CD8-positive, alpha-beta memory T cell (primary cell): Measurements from ENCODE around the gene STAG3. TPM values are rescaled to one million over a fixed set of nuclear protein-coding genes. Genes with fewer than 3 reads are reported as not detected.
"Not testable (repeated sequence)": the region's sequence is repeated elsewhere in the genome, so short reads cannot be mapped to it uniquely, and the experiment has no call there.

Experiments used
- CTCF ChIA-PET: fragments of 350-600 bp; sonication (Branson Sonifier 250); formaldehyde crosslinking; loops from one replicate; lab custom pipeline; 2021; ENCODE audit warnings: antibody characterized with exemption; lab: Charles Lee
- POLR2A ChIA-PET: fragments of 350-600 bp; sonication (Branson Sonifier 250); formaldehyde crosslinking; loops from one replicate; lab custom pipeline; 2021; ENCODE audit warnings: antibody characterized with exemption; lab: Charles Lee
- DNase-seq, 5 donors: peaks; one replicate each; pipeline versions ENCODE4 v3.0.0 to v3.0.0-alpha.2; 2020 to 2022; ENCODE audit warnings: mixed read lengths in 1 of 5
- H3K27ac ChIP-seq: one replicate; pipeline ENCODE4 v1.7.0; 2013; ENCODE audit warnings: low read depth, mild to moderate bottlenecking, low read length, moderate library complexity
- H3K27me3 ChIP-seq: 2 replicates; pipeline ENCODE4 v1.7.0; 2013; ENCODE audit warnings: low read length, mild to moderate bottlenecking; ENCODE audit not compliant: insufficient read depth, poor library complexity, severe bottlenecking
- H3K36me3 ChIP-seq: 2 replicates; pipeline ENCODE4 v1.7.0; 2013; ENCODE audit warnings: mild to moderate bottlenecking, low read length, moderate library complexity; ENCODE audit not compliant: insufficient read depth
- H3K4me1 ChIP-seq: 2 replicates; pipeline ENCODE4 v1.7.0; 2013; ENCODE audit warnings: mild to moderate bottlenecking, low read length, moderate library complexity; ENCODE audit not compliant: insufficient read depth
- H3K4me3 ChIP-seq: 2 replicates; pipeline ENCODE4 v1.7.0; 2013; ENCODE audit warnings: mild to moderate bottlenecking, low read length
- H3K9me3 ChIP-seq: 2 replicates; pipeline ENCODE4 v1.7.0; 2013; ENCODE audit warnings: mild to moderate bottlenecking, low read length
- H3K27ac Mint-ChIP-seq, 8 donors: one replicate each; pipeline ENCODE4 v1.8.0; 2020 to 2021; ENCODE audit warnings: mixed read lengths in 8 of 8, mild to moderate bottlenecking in 6 of 8, inconsistent platforms in 3 of 8, moderate library complexity in 3 of 8
- H3K27me3 Mint-ChIP-seq, 2 donors: one replicate each; pipeline ENCODE4 v1.8.0; 2020 to 2021; ENCODE audit warnings: mixed read lengths in 2 of 2, mild to moderate bottlenecking in 1 of 2, moderate library complexity in 1 of 2
- H3K36me3 Mint-ChIP-seq, 3 donors: one replicate each; pipeline ENCODE4 v1.8.0; 2020 to 2021; ENCODE audit warnings: mixed read lengths in 3 of 3, inconsistent platforms in 1 of 3, mild to moderate bottlenecking in 1 of 3
- H3K4me1 Mint-ChIP-seq, 3 donors: one replicate each; pipeline ENCODE4 v1.8.0; 2020 to 2021; ENCODE audit warnings: mixed read lengths in 3 of 3, inconsistent platforms in 1 of 3, mild to moderate bottlenecking in 1 of 3
- H3K4me3 Mint-ChIP-seq, 7 donors: one replicate each; pipeline ENCODE4 v1.8.0; 2020 to 2021; ENCODE audit warnings: mixed read lengths in 7 of 7, mild to moderate bottlenecking in 6 of 7, moderate library complexity in 4 of 7, inconsistent platforms in 2 of 7
- H3K9me3 Mint-ChIP-seq, 5 donors: one replicate each; pipeline ENCODE4 v1.8.0; 2020 to 2022; ENCODE audit warnings: mixed read lengths in 5 of 5, mild to moderate bottlenecking in 3 of 5, moderate library complexity in 2 of 5, inconsistent platforms in 1 of 5
- polyA plus RNA-seq: library from polyadenylated mRNA; unstranded; fragments of 300-500 nt; fragmentation: Illumina TruSeq; gene quantifications from one replicate; pipeline ENCODE4 v1.2.3, GENCODE V29; 2021
- total RNA-seq, 2 experiments: library from RNA; stranded (reverse); gene quantifications; one replicate each; pipeline ENCODE4 v1.2.3, GENCODE V29; 2021

Gene STAG3
- total and polyA plus RNA-seq, 3 experiments from 2014 or later, result 1.5 to 5.1 (median 5.0) TPM

DNA sequence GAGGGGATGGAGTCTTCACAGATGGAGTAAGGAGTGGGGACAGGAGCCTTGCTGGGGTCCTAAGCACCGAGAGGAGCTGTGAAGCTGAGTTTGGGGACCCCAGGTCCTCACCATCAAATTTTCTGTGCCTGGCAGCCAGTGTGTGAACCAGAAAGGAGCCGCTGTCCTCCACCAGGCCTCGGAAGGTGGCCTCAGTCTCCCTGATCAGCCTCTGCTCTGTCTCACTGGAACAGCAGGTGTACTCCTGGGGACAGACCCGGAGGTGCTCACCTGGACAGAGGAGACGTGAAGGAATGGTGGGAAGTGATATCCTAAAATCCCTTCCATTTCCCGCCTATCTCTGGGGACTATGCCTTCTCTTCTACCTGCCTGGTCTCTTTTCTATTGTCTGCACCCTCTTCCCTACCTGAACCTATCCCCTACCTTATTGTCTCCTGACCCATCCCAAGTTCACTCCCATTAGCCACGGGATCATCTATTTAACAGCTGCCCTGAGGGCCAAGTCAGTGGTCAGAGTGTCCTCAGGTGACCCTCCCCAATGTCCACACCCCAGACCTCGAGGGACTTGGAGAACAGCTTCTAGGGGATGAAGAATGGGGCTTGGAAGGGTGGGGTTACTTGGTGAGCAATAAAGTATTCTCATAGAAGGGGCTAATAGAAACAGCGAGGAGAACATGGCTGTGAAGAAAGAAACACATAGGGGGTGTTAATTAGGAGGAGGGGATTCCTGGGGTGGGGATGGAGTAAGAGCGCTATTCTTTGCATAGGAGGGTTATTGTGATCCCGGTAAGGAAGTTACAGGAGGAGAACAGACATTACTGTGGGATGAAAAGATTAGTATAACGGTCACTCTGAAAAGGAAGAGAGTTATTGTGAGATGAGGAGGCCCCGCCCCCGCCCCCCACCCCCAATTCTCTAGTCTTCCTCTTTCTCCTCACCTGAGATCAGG is 1.3 kb upstream of the STAG3 start:
- H3K27ac Mint-ChIP-seq, result peak overlapping the region in 7 of 8 donors; percentile 2 to 68 (median 22)
- H3K4me1 ChIP-seq, result peaks cover 32% of the 10 kb centered on the region
- peaks cover 24 to 36% (median 29%) of the 10 kb centered on the region in 3 donors for H3K4me1 Mint-ChIP-seq

DNA sequence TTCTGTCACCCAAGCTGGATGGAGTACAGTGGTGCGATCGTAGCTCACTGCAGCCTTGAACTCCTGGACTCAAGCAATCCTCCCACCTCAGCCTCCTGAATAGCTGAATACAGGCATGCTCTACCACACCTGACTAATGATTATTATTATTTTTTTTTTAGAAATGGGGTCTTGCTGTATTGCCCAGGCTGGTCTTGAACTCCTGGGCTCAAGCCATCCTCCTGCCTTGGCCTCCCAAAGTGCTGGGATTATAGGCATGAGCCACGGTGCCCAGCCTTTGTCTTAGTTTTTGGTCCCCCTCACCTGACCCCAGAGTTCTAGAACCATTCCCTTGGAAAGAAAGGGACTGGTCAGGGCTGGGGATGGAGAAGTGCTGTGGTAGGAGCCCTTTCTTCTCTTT is 2.4 kb downstream of the STAG3 start:
- H3K27me3 Mint-ChIP-seq, DNase-seq: not testable (repeated sequence)
- POLR2A ChIA-PET, result interaction anchor here (0.7 to 1.4 kb wide), 2 partner anchors 46 to 49 kb away, joined by 3 to 8 read pairs; no protein-coding TSS in a partner anchor

More for the DNA sequence above, 1.3 kb upstream of the STAG3 start:
- Histone ChIP-seq H3K36me3 (no peaks in the 10 kb centered on the region), H3K27me3 (no peaks in the 10 kb centered on the region), H3K4me3 (peak overlapping the region; percentile 74), H3K27ac (no peak overlapping the region), H3K9me3 (no peaks in the 10 kb centered on the region)
- ChIA-PET CTCF (interaction anchor here (0.7 to 1.8 kb wide), 6 partner anchors 9 to 231 kb away, joined by 3 to 7 read pairs (median 4); no protein-coding TSS in a partner anchor), POLR2A (interaction anchor here (0.5 to 3.1 kb wide), 6 partner anchors 9 to 253 kb away, joined by 3 to 18 read pairs (median 5); partner anchors contain the start of genes GAL3ST4, LAMTOR4 and ZCWPW1)
- H3K9me3 Mint-ChIP-seq, result no peaks in the 10 kb centered on the region
- no peaks in the 10 kb centered on the region for H3K36me3 Mint-ChIP-seq
- H3K4me3 Mint-ChIP-seq, result peak overlapping the region; percentile 44 to 92 (median 74)
- peaks cover 0 to 6% of the 10 kb centered on the region in 2 donors for H3K27me3 Mint-ChIP-seq
- no peak for DNase-seq

GRCh38 chr7:100182616-100183015 is 4.9 kb downstream of the STAG3 start:
- H3K4me3 ChIP-seq, H3K36me3 ChIP-seq, H3K9me3 ChIP-seq, H3K27me3 ChIP-seq, H3K36me3 Mint-ChIP-seq, H3K27ac ChIP-seq, POLR2A ChIA-PET, H3K27me3 Mint-ChIP-seq, H3K9me3 Mint-ChIP-seq: not testable (repeated sequence)
- DNase-seq, result peak in 1 of 5 donors; percentile 31
- peak overlapping the region in 4 of 7 donors; percentile 49 to 65 (median 60) for H3K4me3 Mint-ChIP-seq
- peaks cover 25 to 37% (median 35%) of the 10 kb centered on the region in 3 donors for H3K4me1 Mint-ChIP-seq
- H3K4me1 ChIP-seq, result peaks cover 21% of the 10 kb centered on the region
- peak overlapping the region in 5 of 8 donors; percentile 8 to 83 (median 68) for H3K27ac Mint-ChIP-seq
- CTCF ChIA-PET, result interaction anchor here (1.9 kb wide), 1 partner anchor 17 kb away, joined by 4 read pairs; no protein-coding TSS in a partner anchor

More for the DNA sequence above, 2.4 kb downstream of the STAG3 start:
- Mint-ChIP-seq H3K4me3 (peak overlapping the region in 2 of 7 donors; percentile 19 to 58), H3K27ac (peak overlapping the region in 3 of 8 donors; percentile 30 to 82 (median 74)), H3K4me1 (peaks cover 35 to 54% (median 48%) of the 10 kb centered on the region in 3 donors)
- H3K4me1 ChIP-seq, result peaks cover 33% of the 10 kb centered on the region
- not testable (repeated sequence) for H3K4me3 ChIP-seq, H3K27me3 ChIP-seq, H3K9me3 ChIP-seq, H3K36me3 ChIP-seq, H3K27ac ChIP-seq, H3K36me3 Mint-ChIP-seq, H3K9me3 Mint-ChIP-seq
- CTCF ChIA-PET, result interaction anchor here (1.0 to 1.7 kb wide), 4 partner anchors 10 to 47 kb away, joined by 3 to 6 read pairs (median 5); no protein-coding TSS in a partner anchor

DNA sequence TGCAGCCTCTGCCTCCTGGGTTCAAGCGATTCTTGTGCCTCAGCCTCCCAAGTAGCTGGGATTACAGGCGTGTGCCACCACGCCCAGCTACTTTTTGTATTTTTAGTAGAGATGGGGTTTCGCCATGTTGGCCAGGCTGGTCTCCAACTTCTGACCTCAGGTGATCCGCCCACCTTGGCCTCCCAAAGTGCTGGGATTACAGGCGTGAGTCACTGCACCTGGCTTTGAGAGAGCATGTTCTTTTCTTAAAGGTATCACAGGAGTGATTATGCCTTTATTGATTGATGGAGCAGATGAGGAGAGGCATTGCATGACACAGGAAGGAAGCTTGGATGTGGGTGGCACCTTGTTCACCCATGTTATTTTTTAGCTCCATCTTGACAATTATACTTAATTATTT is 5.4 kb downstream of the STAG3 start:
- not testable (repeated sequence) for H3K9me3 Mint-ChIP-seq, H3K9me3 ChIP-seq, H3K27me3 Mint-ChIP-seq, H3K27me3 ChIP-seq, H3K4me3 Mint-ChIP-seq, H3K4me3 ChIP-seq, DNase-seq, H3K27ac ChIP-seq, H3K36me3 ChIP-seq, H3K36me3 Mint-ChIP-seq
- POLR2A ChIA-PET, result interaction anchor here (0.6 kb wide), 1 partner anchor 241 kb away, joined by 3 read pairs; no protein-coding TSS in a partner anchor
- H3K4me1 Mint-ChIP-seq, result peaks cover 25 to 36% (median 35%) of the 10 kb centered on the region in 3 donors
- H3K27ac Mint-ChIP-seq, result peak overlapping the region in 3 of 8 donors; percentile 57 to 83 (median 83)
- H3K4me1 ChIP-seq, result peaks cover 16% of the 10 kb centered on the region
- CTCF ChIA-PET, result interaction anchor here (1.7 kb wide), 1 partner anchor 52 kb away, joined by 4 read pairs; no protein-coding TSS in a partner anchor

- no peaks in the 10 kb centered on the region for H3K27me3 Mint-ChIP-seq
- Histone ChIP-seq H3K27ac (no peak overlapping the region), H3K4me1 (peaks cover 14% of the 10 kb centered on the region), H3K9me3 (no peaks in the 10 kb centered on the region), H3K4me3 (no peak overlapping the region), H3K27me3 (no peaks in the 10 kb centered on the region), H3K36me3 (no peaks in the 10 kb centered on the region)
- H3K4me1 Mint-ChIP-seq, result peaks cover 21 to 39% (median 37%) of the 10 kb centered on the region in 3 donors
- H3K36me3 Mint-ChIP-seq, result peaks cover 0 to 2% (median 0%) of the 10 kb centered on the region in 3 donors
- DNase-seq, result no peak
- no peak overlapping the region for H3K4me3 Mint-ChIP-seq
- H3K9me3 Mint-ChIP-seq, result no peaks in the 10 kb centered on the region
- CTCF ChIA-PET, result interaction anchor here (1.2 to 1.3 kb wide), 2 partner anchors 21 to 39 kb away, joined by 3 read pairs; no protein-coding TSS in a partner anchor
- POLR2A ChIA-PET, result no interaction called here
- no peak overlapping the region for H3K27ac Mint-ChIP-seq
These were observed 8.0 kb downstream of the STAG3 start for GRCh38 chr7:100185726-100186125.

DNA sequence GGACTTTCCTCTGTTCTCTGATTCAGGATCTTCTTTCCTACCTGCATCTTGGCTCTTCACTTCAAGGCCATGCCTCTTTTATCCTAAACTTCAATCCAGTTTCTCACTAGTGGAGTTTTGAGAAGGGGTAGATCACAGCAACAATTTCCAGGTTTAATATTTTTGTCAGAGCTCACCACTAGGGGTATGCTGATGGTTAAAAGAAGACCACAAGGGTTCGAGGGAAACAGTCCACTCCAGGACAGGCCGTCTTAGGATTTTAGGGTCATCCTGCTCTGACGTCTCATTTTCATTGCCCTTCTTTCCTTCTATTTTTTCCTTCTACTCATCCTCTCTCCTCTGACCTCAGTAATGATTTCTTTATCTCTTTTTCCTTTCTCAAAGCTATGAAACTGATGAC is 11.3 kb downstream of the STAG3 start:
- H3K27ac ChIP-seq, result no peak overlapping the region
- no peak for DNase-seq
- CTCF ChIA-PET, result interaction anchor here (0.9 to 3.8 kb wide), 5 partner anchors 19 to 59 kb away, joined by 3 to 23 read pairs (median 6); no protein-coding TSS in a partner anchor
- Mint-ChIP-seq H3K36me3 (peaks cover 0 to 2% (median 0%) of the 10 kb centered on the region in 3 donors), H3K4me3 (no peak overlapping the region), H3K27ac (peak overlapping the region in 1 of 8 donors; percentile 40), H3K27me3 (no peaks in the 10 kb centered on the region), H3K4me1 (peaks cover 2 to 10% (median 7%) of the 10 kb centered on the region in 3 donors), H3K9me3 (no peaks in the 10 kb centered on the region)
- no peak overlapping the region for H3K4me3 ChIP-seq
- H3K27me3 ChIP-seq, result no peaks in the 10 kb centered on the region
- H3K36me3 ChIP-seq, result no peaks in the 10 kb centered on the region
- POLR2A ChIA-PET, result no interaction called here
- H3K4me1 ChIP-seq, result peaks cover 15% of the 10 kb centered on the region
- H3K9me3 ChIP-seq, result no peaks in the 10 kb centered on the region

- ChIA-PET POLR2A (no interaction called here), CTCF (interaction anchor here (0.8 to 3.8 kb wide), 17 partner anchors 11 to 516 kb away, joined by 3 to 23 read pairs (median 5); partner anchors contain the start of genes GAL3ST4 and POP7)
- H3K27me3 ChIP-seq, result no peaks in the 10 kb centered on the region
- H3K36me3 ChIP-seq, result no peaks in the 10 kb centered on the region
- Mint-ChIP-seq H3K27me3 (no peaks in the 10 kb centered on the region), H3K36me3 (peaks cover 0 to 2% (median 0%) of the 10 kb centered on the region in 3 donors), H3K9me3 (no peaks in the 10 kb centered on the region), H3K4me3 (no peak overlapping the region), H3K27ac (peak overlapping the region in 6 of 8 donors; percentile 5 to 60 (median 50)), H3K4me1 (peaks cover 2 to 10% (median 7%) of the 10 kb centered on the region in 3 donors)
- no peaks in the 10 kb centered on the region for H3K9me3 ChIP-seq
- no peak overlapping the region for H3K27ac ChIP-seq
- DNase-seq, result peak in 2 of 5 donors; percentile 49 to 59
- H3K4me1 ChIP-seq, result peaks cover 15% of the 10 kb centered on the region
- H3K4me3 ChIP-seq, result no peak overlapping the region
These were observed 12.5 kb downstream of the STAG3 start for GRCh38 chr7:100190048-100190711.
